ENCODE results near the gene CST5.

GRCh38 chr20:23887856-23888255, 8.3 kb upstream of the CST5 start:
- TF ChIP-seq POLR2A (IDR thresholded peaks at IDR 0.05) (no peak), POLR2AphosphoS5 (IDR thresholded peaks at IDR 0.05) (no peak), CTCF (IDR thresholded peaks at IDR 0.05) (no peak)
